CD14-positive monocyte (primary cell): ENCODE measurements around the gene IL1RAPL1. TPM values are rescaled to one million over a fixed set of nuclear protein-coding genes. Genes with fewer than 3 reads are reported as not detected.

Experiments
- DNase-seq, 3 donors: peaks; one replicate each; pipeline ENCODE4 v3.0.0-alpha.2; 2011 to 2022
- H2AFZ ChIP-seq: 2 replicates; pipeline ENCODE4 v1.6.0; 2012; ENCODE audit warnings: mild to moderate bottlenecking, low read depth, low read length, inconsistent platforms; ENCODE audit not compliant: insufficient read depth, poor library complexity, severe bottlenecking
- H3K27ac ChIP-seq, 2 donors: 1 replicate in 1 of 2; 2 replicates in 1 of 2; pipeline ENCODE4 v1.5.1; 2012 to 2013; ENCODE audit warnings: low read length in 2 of 2, control low read depth in 1 of 2, inconsistent platforms in 1 of 2, low read depth in 1 of 2, mild to moderate bottlenecking in 1 of 2
- H3K27me3 ChIP-seq, 2 donors: one replicate each; pipeline versions ENCODE4 v1.6.0 to v1.6.1; 2011 to 2013; ENCODE audit warnings: low read length in 2 of 2; ENCODE audit not compliant: control insufficient read depth in 2 of 2, insufficient read depth in 2 of 2
- H3K36me3 ChIP-seq, 2 donors: replicated peaks in 1 of 2; 1 replicate in 1 of 2; 2 replicates in 1 of 2; pipeline versions ENCODE4 v1.5.1 to v1.6.1; 2012 to 2013; ENCODE audit warnings: low read length in 2 of 2, control low read depth in 1 of 2, inconsistent platforms in 1 of 2, mild to moderate bottlenecking in 1 of 2; ENCODE audit not compliant: insufficient read depth in 2 of 2, control insufficient read depth in 1 of 2
- H3K4me1 ChIP-seq, 2 donors: 1 replicate in 1 of 2; 2 replicates in 1 of 2; pipeline versions ENCODE4 v1.5.1 to v1.6.1; 2012 to 2013; ENCODE audit warnings: low read length in 2 of 2, control low read depth in 1 of 2, inconsistent platforms in 1 of 2, mild to moderate bottlenecking in 1 of 2, moderate library complexity in 1 of 2; ENCODE audit not compliant: insufficient read depth in 2 of 2, control insufficient read depth in 1 of 2
- H3K4me2 ChIP-seq: replicated peaks from 2 replicates; pipeline ENCODE3; 2012; ENCODE audit warnings: low read length, moderate library complexity, mild to moderate bottlenecking; ENCODE audit not compliant: poor library complexity, severe bottlenecking; ENCODE audit errors: extremely low read depth
- H3K4me3 ChIP-seq, 3 experiments: fragments of 200-600 bp in 1 of 3; sonication (generic) in 1 of 3; replicated peaks in 1 of 3; 1 replicate in 2 of 3; 2 replicates in 1 of 3; pipeline ENCODE4 v1.5.1; 2011 to 2013; ENCODE audit warnings: low read length in 3 of 3, mild to moderate bottlenecking in 3 of 3, control low read depth in 2 of 3, low read depth in 2 of 3, inconsistent platforms in 1 of 3, moderate library complexity in 1 of 3
- H3K79me2 ChIP-seq: 2 replicates; pipeline ENCODE4 v1.6.0; 2012; ENCODE audit warnings: mild to moderate bottlenecking, control low read depth, inconsistent platforms, low read length, moderate library complexity; ENCODE audit not compliant: insufficient read depth
- H3K9ac ChIP-seq: 2 replicates; pipeline ENCODE4 v1.6.0; 2017; ENCODE audit warnings: low read length, mild to moderate bottlenecking; ENCODE audit not compliant: insufficient read depth, poor library complexity, severe bottlenecking
- H3K9me3 ChIP-seq, 2 donors: replicated peaks in 1 of 2; 1 replicate in 1 of 2; 2 replicates in 1 of 2; pipeline versions ENCODE4 v1.5.1 to v1.6.1; 2012 to 2013; ENCODE audit warnings: low read length in 2 of 2, control low read depth in 1 of 2; ENCODE audit not compliant: control insufficient read depth in 1 of 2, insufficient read depth in 1 of 2
- H4K20me1 ChIP-seq: 2 replicates; pipeline ENCODE4 v1.6.0; 2012; ENCODE audit warnings: mild to moderate bottlenecking, low read length, control low read depth, moderate library complexity; ENCODE audit not compliant: insufficient read depth
- H3K27ac Mint-ChIP-seq, 7 donors: one replicate each; pipeline ENCODE4 v1.8.0; 2020; ENCODE audit warnings: mild to moderate bottlenecking in 7 of 7, mixed read lengths in 7 of 7, moderate library complexity in 6 of 7, inconsistent platforms in 2 of 7
- H3K27me3 Mint-ChIP-seq, 3 donors: one replicate each; pipeline ENCODE4 v1.8.0; 2021 to 2022; ENCODE audit warnings: low read depth in 3 of 3, mild to moderate bottlenecking in 3 of 3, mixed read lengths in 3 of 3, moderate library complexity in 3 of 3, inconsistent platforms in 1 of 3
- H3K36me3 Mint-ChIP-seq, 2 donors: one replicate each; pipeline ENCODE4 v1.8.0; 2020; ENCODE audit warnings: mixed read lengths in 2 of 2, inconsistent platforms in 1 of 2, mild to moderate bottlenecking in 1 of 2
- H3K4me1 Mint-ChIP-seq: one replicate; pipeline ENCODE4 v1.8.0; 2020; ENCODE audit warnings: mild to moderate bottlenecking, mixed read lengths
- H3K4me3 Mint-ChIP-seq, 2 donors: one replicate each; pipeline ENCODE4 v1.8.0; 2020; ENCODE audit warnings: mild to moderate bottlenecking in 2 of 2, mixed read lengths in 2 of 2, moderate library complexity in 1 of 2
- H3K9me3 Mint-ChIP-seq, 7 donors: one replicate each; pipeline ENCODE4 v1.8.0; 2020 to 2022; ENCODE audit warnings: mixed read lengths in 7 of 7, mild to moderate bottlenecking in 6 of 7, moderate library complexity in 6 of 7, inconsistent platforms in 2 of 7
- CTCF ChIP-seq: fragments of 200-600 bp; IDR thresholded peaks from one replicate; pipeline ENCODE4 v1.8.0; 2022; ENCODE audit warnings: antibody characterized with exemption, mild to moderate bottlenecking
- WGBS: methylation state at CpG from one replicate; pipeline ENCODE4 v1.1.5; 2013; ENCODE audit warnings: missing lambda C conversion rate; ENCODE audit not compliant: insufficient coverage; 5-methylcytosine and 5-hydroxymethylcytosine counted together
- intact Hi-C, 2 donors: fragments of 100-400 bp; cut with micrococcal nuclease; formaldehyde crosslinking; loops; one replicate each; pipeline versions ENCODE4 v1.15.0 to v1.15.1; 2023
- polyA plus RNA-seq, 3 donors: library from polyadenylated mRNA; depleted of rRNA in 1 of 3; unstranded in 2 of 3; stranded (reverse) in 1 of 3; fragments of 300-500 nt in 2 of 3; fragments of >200 nt in 1 of 3; fragmentation: Illumina TruSeq in 2 of 3; gene quantifications; 1 replicate in 2 of 3; 2 replicates in 1 of 3; pipeline ENCODE4 v1.2.3, GENCODE V29; 2012 to 2021

IL1RAPL1 gene
- polyA plus RNA-seq, 3 donors: not detected

- intact Hi-C loops: no loop called here
- no peaks in the 10 kb centered on the region for H3K4me1 ChIP-seq
- no peak overlapping the region for H2AFZ ChIP-seq
- no peaks in the 10 kb centered on the region for H4K20me1 ChIP-seq
- Mint-ChIP-seq H3K36me3 (no peaks in the 10 kb centered on the region), H3K4me1 (peaks cover 9% of the 10 kb centered on the region), H3K27ac (no peak overlapping the region), H3K4me3 (no peak overlapping the region), H3K9me3 (peaks cover 0 to 2% (median 0%) of the 10 kb centered on the region in 7 donors), H3K27me3 (peaks cover 0 to 3% (median 0%) of the 10 kb centered on the region in 3 donors)
- no peak overlapping the region for H3K27ac ChIP-seq
- H3K4me2 ChIP-seq: no peak overlapping the region
- no peaks in the 10 kb centered on the region for H3K79me2 ChIP-seq
- TF ChIP-seq CTCF: no peak
- H3K9ac ChIP-seq: no peak overlapping the region
- H3K27me3 ChIP-seq: no peaks in the 10 kb centered on the region
- no CpG with 5 or more reads among the region's 5 CpGs for WGBS
- no peaks in the 10 kb centered on the region for H3K36me3 ChIP-seq
- H3K9me3 ChIP-seq: no peaks in the 10 kb centered on the region
- no peak for DNase-seq
- H3K4me3 ChIP-seq: no peak overlapping the region
Observed at GRCh38 chrX:29453333-29453732, 866.1 kb downstream of the IL1RAPL1 start.

DNA sequence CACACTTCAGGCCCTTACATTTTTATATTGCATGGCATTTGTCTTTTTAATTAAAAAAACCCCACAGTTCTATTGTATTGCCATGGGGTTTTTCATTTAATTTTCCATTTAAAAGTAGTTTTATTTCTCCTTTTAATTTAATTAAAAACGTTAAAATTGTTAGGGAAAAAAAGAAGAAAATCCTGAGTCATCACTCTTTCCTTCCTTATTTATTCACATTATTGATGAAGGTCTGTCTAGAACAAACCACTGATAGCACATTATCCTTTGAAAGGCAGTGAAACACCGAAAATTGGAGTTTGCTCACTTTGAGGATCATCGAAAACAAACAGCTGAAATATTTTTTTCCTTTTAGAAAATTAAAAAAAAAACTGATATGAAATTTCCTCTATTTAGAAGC lies 868.5 kb downstream of the IL1RAPL1 start:
- Histone ChIP-seq H3K9me3 (no peaks in the 10 kb centered on the region), H3K4me3 (no peak overlapping the region), H2AFZ (no peak overlapping the region), H3K4me1 (no peaks in the 10 kb centered on the region), H3K27ac (no peak overlapping the region), H3K9ac (no peak overlapping the region), H4K20me1 (no peaks in the 10 kb centered on the region), H3K36me3 (no peaks in the 10 kb centered on the region), H3K79me2 (no peaks in the 10 kb centered on the region), H3K4me2 (no peak overlapping the region), H3K27me3 (no peaks in the 10 kb centered on the region)
- TF ChIP-seq CTCF: no peak
- H3K27me3 Mint-ChIP-seq: no peaks in the 10 kb centered on the region
- intact Hi-C loops: no loop called here
- H3K4me1 Mint-ChIP-seq: no peaks in the 10 kb centered on the region
- WGBS: no CpG with 5 or more reads among the region's 3 CpGs
- H3K36me3 Mint-ChIP-seq: no peaks in the 10 kb centered on the region
- H3K9me3 Mint-ChIP-seq: peaks cover 0 to 3% (median 0%) of the 10 kb centered on the region in 7 donors
- no peak for DNase-seq
- H3K4me3 Mint-ChIP-seq: no peak overlapping the region
- no peak overlapping the region for H3K27ac Mint-ChIP-seq
